HepG2 (cell line): ENCODE data around the gene COBLL1. TPM values are rescaled to one million over a fixed set of nuclear protein-coding genes. Genes with fewer than 3 reads are reported as not detected.

Experiments used
- AHR ChIP-seq: IDR thresholded peaks from 2 replicates; pipeline ENCODE4 v1.6.1; 2018; ENCODE audit warnings: missing genetic modification reagents, missing compliant biosample characterization
- ATF7-NPFF ChIP-seq: sonication (generic); formaldehyde crosslinking; IDR thresholded peaks from 2 replicates; pipeline ENCODE4 v1.8.1; 2023; ENCODE audit warnings: mild to moderate bottlenecking, low read depth, missing genetic modification reagents, moderate library complexity
- DPF2 ChIP-seq: sonication (generic); formaldehyde crosslinking; IDR thresholded peaks from 2 replicates; pipeline ENCODE4 v1.4.0; 2020; ENCODE audit warnings: mild to moderate bottlenecking, low read depth, missing genetic modification reagents, borderline replicate concordance
- ETV5 ChIP-seq: IDR thresholded peaks from 2 replicates; pipeline ENCODE4 v1.6.1; 2018; ENCODE audit warnings: missing biosample characterization, missing genetic modification reagents, inconsistent platforms, borderline replicate concordance
- JUND ChIP-seq: sonication (generic); formaldehyde crosslinking; IDR thresholded peaks from 2 replicates; pipeline ENCODE4 v1.8.0; 2022; ENCODE audit warnings: mild to moderate bottlenecking, missing genetic modification reagents
- MYNN ChIP-seq: sonication (generic); formaldehyde crosslinking; IDR thresholded peaks from 2 replicates; pipeline ENCODE4 v1.4.0; 2020; ENCODE audit warnings: mild to moderate bottlenecking, low read depth, missing genetic modification reagents
- NCOA5 ChIP-seq: sonication (generic); formaldehyde crosslinking; IDR thresholded peaks from 2 replicates; pipeline ENCODE4 v1.4.0; 2020; ENCODE audit warnings: missing genetic modification reagents
- REPIN1 ChIP-seq: sonication (generic); formaldehyde crosslinking; IDR thresholded peaks from 2 replicates; pipeline ENCODE4 v1.8.0; 2022; ENCODE audit warnings: missing genetic modification reagents, low read depth, mild to moderate bottlenecking, borderline replicate concordance
- SMAD9 ChIP-seq: sonication (generic); formaldehyde crosslinking; IDR thresholded peaks from 2 replicates; pipeline ENCODE4 v1.5.1; 2020; ENCODE audit warnings: mild to moderate bottlenecking, missing genetic modification reagents
- TEAD3 ChIP-seq: optimal IDR thresholded peaks from 2 replicates; pipeline ENCODE3; 2016; ENCODE audit warnings: borderline replicate concordance
- ZBTB20 ChIP-seq: sonication (generic); formaldehyde crosslinking; IDR thresholded peaks from 2 replicates; pipeline ENCODE4 v1.8.1; 2023; ENCODE audit warnings: missing genetic modification reagents, low read depth, mild to moderate bottlenecking, borderline replicate concordance
- ZBTB7A ChIP-seq: sonication (generic); formaldehyde crosslinking; IDR thresholded peaks from 2 replicates; pipeline ENCODE4 v1.8.0; 2022; ENCODE audit warnings: mild to moderate bottlenecking, missing genetic modification reagents
- ZFYVE20 ChIP-seq: sonication (generic); formaldehyde crosslinking; IDR thresholded peaks from 2 replicates; pipeline ENCODE4 v1.8.0; 2023; ENCODE audit warnings: low read depth, mild to moderate bottlenecking, moderate library complexity, missing genetic modification reagents, borderline replicate concordance
- ZNF180 ChIP-seq: sonication (generic); formaldehyde crosslinking; IDR thresholded peaks from 2 replicates; pipeline ENCODE4 v1.4.0; 2020; ENCODE audit warnings: low read depth, missing genetic modification reagents, borderline replicate concordance
- ZNF331 ChIP-seq: sonication (generic); formaldehyde crosslinking; IDR thresholded peaks from 2 replicates; pipeline ENCODE4 v1.4.0; 2020; ENCODE audit warnings: missing genetic modification reagents
- ZNF773 ChIP-seq: sonication (generic); formaldehyde crosslinking; IDR thresholded peaks from 2 replicates; pipeline ENCODE4 v1.4.0; 2020; ENCODE audit warnings: missing genetic modification reagents, borderline replicate concordance
- ZNF816 ChIP-seq: sonication (generic); formaldehyde crosslinking; IDR thresholded peaks from 2 replicates; pipeline ENCODE4 v1.8.0; 2022; ENCODE audit warnings: missing genetic modification reagents, mild to moderate bottlenecking, borderline replicate concordance
- ZNF883 ChIP-seq: sonication (generic); formaldehyde crosslinking; IDR thresholded peaks from 2 replicates; pipeline ENCODE4 v1.5.1; 2020; ENCODE audit warnings: mild to moderate bottlenecking, missing genetic modification reagents; ENCODE audit errors: not compliant biosample characterization
- ZSCAN21 ChIP-seq: sonication (generic); formaldehyde crosslinking; IDR thresholded peaks from 2 replicates; pipeline ENCODE4 v1.8.0; 2022; ENCODE audit warnings: mild to moderate bottlenecking, missing genetic modification reagents, moderate library complexity, borderline replicate concordance
- polyA plus RNA-seq, 8 experiments: library from polyadenylated mRNA; depleted of rRNA in 3 of 8; stranded (reverse) in 7 of 8; unstranded in 1 of 8; fragments of >200 nt; fragmentation: Illumina TruSeq in 4 of 8; extraction: Trizol in 4 of 8; gene quantifications; 2 replicates each; pipeline versions ENCODE4 v1.2.1 to v1.2.3, GENCODE V29; 2011 to 2016; ENCODE audit warnings: low read depth in 4 of 8, missing spikeins in 1 of 8, mixed read lengths in 1 of 8; ENCODE audit not compliant: insufficient read depth in 1 of 8
- total RNA-seq, 5 experiments: library from RNA; depleted of rRNA; stranded (reverse); fragments of >200 nt; fragmentation: Illumina TruSeq; extraction: Trizol; gene quantifications; 2 replicates each; pipeline ENCODE4 v1.2.3, GENCODE V29; 2016; ENCODE audit warnings: low read depth in 1 of 5
- TF ChIP-seq, protein P1 (sequence below): sonication (generic); formaldehyde crosslinking; IDR thresholded peaks from 2 replicates; pipeline ENCODE4 v1.5.0; 2020; ENCODE audit warnings: mild to moderate bottlenecking, missing genetic modification reagents, borderline replicate concordance
- TF ChIP-seq, protein P2 (sequence below): sonication (generic); formaldehyde crosslinking; conservative IDR thresholded peaks from 2 replicates; pipeline ENCODE4 v1.4.0; 2020; ENCODE audit warnings: missing genetic modification reagents
- TF ChIP-seq, protein P3 (sequence below): sonication (generic); formaldehyde crosslinking; IDR thresholded peaks from 2 replicates; pipeline ENCODE4 v1.5.0; 2020; ENCODE audit warnings: mild to moderate bottlenecking, missing genetic modification reagents, borderline replicate concordance

The COBLL1 gene
- total and polyA plus RNA-seq, 2 of the 13 experiments (the other 11 are each of a cell fraction or from before 2014, with no cell fraction given) = 32.6 to 86.8 TPM

DNA sequence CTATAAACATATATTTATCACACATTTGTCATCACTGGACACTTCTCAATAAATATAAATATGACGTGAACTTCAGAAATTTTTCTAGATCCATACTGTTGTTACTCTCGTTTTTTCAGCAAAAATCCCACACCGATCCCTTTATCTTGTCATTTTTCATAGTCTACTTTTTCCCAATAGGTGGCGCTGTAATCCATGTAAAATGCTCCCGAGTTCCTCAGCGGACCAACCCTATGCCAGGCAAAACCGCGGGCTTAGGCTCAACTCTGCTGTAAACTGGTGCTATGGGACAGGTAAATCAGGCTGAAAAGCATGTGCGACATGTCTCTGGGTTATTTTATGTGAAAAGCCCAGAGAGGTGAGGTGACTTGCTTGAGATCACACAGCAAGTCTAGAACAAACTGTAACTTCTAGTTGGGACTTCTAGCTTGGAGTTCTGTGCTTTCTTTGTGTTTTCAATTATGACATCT lies 104.0 kb downstream of the COBLL1 start (continued):
- peak; percentile 71; the same call in 1 of the 2 replicates for TF ChIP-seq REPIN1 (CRISPR knock-in tag)
- no peak for TF ChIP-seq ZNF883 (CRISPR knock-in tag)
- TF ChIP-seq ZBTB20 (CRISPR knock-in tag) = no peak
- no peak for TF ChIP-seq ZFYVE20 (CRISPR knock-in tag)
- no peak for TF ChIP-seq NCOA5
- TF ChIP-seq ZBTB7A (CRISPR knock-in tag) = no peak
- TF ChIP-seq, protein P1, sequence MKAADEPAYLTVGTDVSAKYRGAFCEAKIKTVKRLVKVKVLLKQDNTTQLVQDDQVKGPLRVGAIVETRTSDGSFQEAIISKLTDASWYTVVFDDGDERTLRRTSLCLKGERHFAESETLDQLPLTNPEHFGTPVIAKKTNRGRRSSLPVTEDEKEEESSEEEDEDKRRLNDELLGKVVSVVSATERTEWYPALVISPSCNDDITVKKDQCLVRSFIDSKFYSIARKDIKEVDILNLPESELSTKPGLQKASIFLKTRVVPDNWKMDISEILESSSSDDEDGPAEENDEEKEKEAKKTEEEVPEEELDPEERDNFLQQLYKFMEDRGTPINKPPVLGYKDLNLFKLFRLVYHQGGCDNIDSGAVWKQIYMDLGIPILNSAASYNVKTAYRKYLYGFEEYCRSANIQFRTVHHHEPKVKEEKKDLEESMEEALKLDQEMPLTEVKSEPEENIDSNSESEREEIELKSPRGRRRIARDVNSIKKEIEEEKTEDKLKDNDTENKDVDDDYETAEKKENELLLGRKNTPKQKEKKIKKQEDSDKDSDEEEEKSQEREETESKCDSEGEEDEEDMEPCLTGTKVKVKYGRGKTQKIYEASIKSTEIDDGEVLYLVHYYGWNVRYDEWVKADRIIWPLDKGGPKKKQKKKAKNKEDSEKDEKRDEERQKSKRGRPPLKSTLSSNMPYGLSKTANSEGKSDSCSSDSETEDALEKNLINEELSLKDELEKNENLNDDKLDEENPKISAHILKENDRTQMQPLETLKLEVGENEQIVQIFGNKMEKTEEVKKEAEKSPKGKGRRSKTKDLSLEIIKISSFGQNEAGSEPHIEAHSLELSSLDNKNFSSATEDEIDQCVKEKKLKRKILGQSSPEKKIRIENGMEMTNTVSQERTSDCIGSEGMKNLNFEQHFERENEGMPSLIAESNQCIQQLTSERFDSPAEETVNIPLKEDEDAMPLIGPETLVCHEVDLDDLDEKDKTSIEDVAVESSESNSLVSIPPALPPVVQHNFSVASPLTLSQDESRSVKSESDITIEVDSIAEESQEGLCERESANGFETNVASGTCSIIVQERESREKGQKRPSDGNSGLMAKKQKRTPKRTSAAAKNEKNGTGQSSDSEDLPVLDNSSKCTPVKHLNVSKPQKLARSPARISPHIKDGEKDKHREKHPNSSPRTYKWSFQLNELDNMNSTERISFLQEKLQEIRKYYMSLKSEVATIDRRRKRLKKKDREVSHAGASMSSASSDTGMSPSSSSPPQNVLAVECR = no peak
- TF ChIP-seq, protein P2, sequence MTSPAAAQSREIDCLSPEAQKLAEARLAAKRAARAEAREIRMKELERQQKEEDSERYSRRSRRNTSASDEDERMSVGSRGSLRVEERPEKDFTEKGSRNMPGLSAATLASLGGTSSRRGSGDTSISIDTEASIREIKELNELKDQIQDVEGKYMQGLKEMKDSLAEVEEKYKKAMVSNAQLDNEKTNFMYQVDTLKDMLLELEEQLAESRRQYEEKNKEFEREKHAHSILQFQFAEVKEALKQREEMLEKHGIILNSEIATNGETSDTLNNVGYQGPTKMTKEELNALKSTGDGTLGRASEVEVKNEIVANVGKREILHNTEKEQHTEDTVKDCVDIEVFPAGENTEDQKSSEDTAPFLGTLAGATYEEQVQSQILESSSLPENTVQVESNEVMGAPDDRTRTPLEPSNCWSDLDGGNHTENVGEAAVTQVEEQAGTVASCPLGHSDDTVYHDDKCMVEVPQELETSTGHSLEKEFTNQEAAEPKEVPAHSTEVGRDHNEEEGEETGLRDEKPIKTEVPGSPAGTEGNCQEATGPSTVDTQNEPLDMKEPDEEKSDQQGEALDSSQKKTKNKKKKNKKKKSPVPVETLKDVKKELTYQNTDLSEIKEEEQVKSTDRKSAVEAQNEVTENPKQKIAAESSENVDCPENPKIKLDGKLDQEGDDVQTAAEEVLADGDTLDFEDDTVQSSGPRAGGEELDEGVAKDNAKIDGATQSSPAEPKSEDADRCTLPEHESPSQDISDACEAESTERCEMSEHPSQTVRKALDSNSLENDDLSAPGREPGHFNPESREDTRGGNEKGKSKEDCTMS (CRISPR knock-in tag) = no peak
- TF ChIP-seq SMAD9 (CRISPR knock-in tag) = no peak
- no peak for TF ChIP-seq ETV5
- TF ChIP-seq ZSCAN21 = no peak
- 0 out of 2 replicates have a peak, but pooled peaks have one; percentile 44 for TF ChIP-seq AHR (CRISPR knock-in tag)
- no peak for TF ChIP-seq DPF2 (CRISPR knock-in tag)
- TF ChIP-seq, protein P3, sequence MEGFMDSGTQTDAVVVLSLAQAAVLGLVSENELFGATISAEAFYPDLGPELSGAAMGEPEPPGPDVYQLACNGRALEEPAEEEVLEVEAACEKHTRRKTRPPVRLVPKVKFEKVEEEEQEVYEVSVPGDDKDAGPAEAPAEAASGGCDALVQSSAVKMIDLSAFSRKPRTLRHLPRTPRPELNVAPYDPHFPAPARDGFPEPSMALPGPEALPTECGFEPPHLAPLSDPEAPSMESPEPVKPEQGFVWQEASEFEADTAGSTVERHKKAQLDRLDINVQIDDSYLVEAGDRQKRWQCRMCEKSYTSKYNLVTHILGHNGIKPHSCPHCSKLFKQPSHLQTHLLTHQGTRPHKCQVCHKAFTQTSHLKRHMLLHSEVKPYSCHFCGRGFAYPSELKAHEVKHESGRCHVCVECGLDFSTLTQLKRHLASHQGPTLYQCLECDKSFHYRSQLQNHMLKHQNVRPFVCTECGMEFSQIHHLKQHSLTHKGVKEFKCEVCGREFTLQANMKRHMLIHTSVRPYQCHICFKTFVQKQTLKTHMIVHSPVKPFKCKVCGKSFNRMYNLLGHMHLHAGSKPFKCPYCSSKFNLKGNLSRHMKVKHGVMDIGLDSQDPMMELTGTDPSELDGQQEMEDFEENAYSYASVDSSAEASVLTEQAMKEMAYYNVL (CRISPR knock-in tag) = no peak
- TF ChIP-seq TEAD3 (CRISPR knock-in tag) = peak; percentile 56
- TF ChIP-seq MYNN (CRISPR knock-in tag) = peak; percentile 67; the same call in 1 of the 2 replicates
- peak; percentile 36; the same call in 1 of the 2 replicates for TF ChIP-seq ZNF180 (CRISPR knock-in tag)
- no peak for TF ChIP-seq ZNF773 (CRISPR knock-in tag)
- TF ChIP-seq ZNF331 (CRISPR knock-in tag) = peak; percentile 67
- no peak for TF ChIP-seq ATF7-NPFF
- no peak for TF ChIP-seq JUND
- TF ChIP-seq ZNF816 (CRISPR knock-in tag) = no peak
